Measurements from ENCODE around the gene NEB. TPM values are rescaled to one million over a fixed set of nuclear protein-coding genes. Genes with fewer than 3 reads are reported as not detected.

Gene NEB, protein sequence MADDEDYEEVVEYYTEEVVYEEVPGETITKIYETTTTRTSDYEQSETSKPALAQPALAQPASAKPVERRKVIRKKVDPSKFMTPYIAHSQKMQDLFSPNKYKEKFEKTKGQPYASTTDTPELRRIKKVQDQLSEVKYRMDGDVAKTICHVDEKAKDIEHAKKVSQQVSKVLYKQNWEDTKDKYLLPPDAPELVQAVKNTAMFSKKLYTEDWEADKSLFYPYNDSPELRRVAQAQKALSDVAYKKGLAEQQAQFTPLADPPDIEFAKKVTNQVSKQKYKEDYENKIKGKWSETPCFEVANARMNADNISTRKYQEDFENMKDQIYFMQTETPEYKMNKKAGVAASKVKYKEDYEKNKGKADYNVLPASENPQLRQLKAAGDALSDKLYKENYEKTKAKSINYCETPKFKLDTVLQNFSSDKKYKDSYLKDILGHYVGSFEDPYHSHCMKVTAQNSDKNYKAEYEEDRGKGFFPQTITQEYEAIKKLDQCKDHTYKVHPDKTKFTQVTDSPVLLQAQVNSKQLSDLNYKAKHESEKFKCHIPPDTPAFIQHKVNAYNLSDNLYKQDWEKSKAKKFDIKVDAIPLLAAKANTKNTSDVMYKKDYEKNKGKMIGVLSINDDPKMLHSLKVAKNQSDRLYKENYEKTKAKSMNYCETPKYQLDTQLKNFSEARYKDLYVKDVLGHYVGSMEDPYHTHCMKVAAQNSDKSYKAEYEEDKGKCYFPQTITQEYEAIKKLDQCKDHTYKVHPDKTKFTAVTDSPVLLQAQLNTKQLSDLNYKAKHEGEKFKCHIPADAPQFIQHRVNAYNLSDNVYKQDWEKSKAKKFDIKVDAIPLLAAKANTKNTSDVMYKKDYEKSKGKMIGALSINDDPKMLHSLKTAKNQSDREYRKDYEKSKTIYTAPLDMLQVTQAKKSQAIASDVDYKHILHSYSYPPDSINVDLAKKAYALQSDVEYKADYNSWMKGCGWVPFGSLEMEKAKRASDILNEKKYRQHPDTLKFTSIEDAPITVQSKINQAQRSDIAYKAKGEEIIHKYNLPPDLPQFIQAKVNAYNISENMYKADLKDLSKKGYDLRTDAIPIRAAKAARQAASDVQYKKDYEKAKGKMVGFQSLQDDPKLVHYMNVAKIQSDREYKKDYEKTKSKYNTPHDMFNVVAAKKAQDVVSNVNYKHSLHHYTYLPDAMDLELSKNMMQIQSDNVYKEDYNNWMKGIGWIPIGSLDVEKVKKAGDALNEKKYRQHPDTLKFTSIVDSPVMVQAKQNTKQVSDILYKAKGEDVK (N-terminal part only)
- total RNA-seq (2014; rRNA removed; shearing (Covaris generic)) = 0.40 and 1.1 TPM in 2 replicates

GRCh38 chr2:151733771-151734672 lies at the start of gene NEB:
NEB (minus strand) TSS chr2:151734476; CDS start chr2:151733156, 1,320 bp downstream.

Other genes with a start within 250 kb of the NEB start
- gene ARL5A, start 93.9 kb upstream of the NEB start, total RNA-seq (2014; rRNA removed; shearing (Covaris generic)) = 41.8 and 50.9 TPM in 2 replicates

Data from A375 (cell line).